ENCODE measurements around the gene TAF11L10. TPM values are rescaled to one million over a fixed set of nuclear protein-coding genes. Genes with fewer than 3 reads are reported as not detected.

Gene TAF11L10
- total RNA-seq, result not detected

DNA sequence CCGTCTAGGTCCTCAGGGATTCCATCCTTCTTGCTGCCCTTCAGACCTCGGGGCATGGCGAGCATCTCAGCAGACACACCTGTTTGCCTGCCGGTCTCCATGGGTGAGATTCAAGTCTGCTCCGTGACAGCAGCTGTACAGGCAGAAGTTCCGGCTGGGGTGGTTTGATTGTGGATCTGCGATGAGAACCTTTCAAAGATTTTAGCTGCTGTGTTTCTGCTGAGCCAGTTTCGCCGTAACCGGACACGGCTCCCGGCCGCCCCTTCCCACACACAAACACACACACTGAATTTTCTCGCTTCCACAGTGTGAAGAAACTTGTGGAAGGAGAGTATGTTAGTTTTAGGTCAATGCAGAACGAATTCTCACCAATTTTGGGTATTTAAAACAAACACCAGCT, at the start of gene TAF11L10:
Gene TAF11L10, minus strand, starts transcription at position 101 of the 400 bp plus-strand sequence.

DNA sequence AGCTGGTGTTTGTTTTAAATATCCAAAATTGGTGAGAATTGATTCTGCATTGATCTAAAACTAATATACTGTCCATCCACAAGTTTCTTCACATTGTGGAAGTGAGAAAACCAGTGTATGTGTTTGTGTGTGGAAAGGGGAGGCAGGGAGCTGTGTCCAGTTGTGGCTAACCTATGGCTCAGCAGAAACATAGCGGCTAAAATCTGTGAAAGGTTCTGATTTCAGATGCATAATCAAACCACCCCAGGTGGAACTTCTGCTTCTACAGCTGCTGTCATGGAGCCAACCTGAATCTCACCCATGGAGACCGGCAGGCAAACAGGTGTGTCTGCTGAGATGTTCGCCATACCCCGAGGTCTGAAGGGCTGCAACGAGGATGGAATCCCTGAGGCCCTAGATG, 36.5 kb upstream of the TAF11L10 start, which contains the start of gene TAF11L14:
Gene TAF11L14, plus strand, starts transcription at position 301 of the 400 bp plus-strand sequence.

DNA sequence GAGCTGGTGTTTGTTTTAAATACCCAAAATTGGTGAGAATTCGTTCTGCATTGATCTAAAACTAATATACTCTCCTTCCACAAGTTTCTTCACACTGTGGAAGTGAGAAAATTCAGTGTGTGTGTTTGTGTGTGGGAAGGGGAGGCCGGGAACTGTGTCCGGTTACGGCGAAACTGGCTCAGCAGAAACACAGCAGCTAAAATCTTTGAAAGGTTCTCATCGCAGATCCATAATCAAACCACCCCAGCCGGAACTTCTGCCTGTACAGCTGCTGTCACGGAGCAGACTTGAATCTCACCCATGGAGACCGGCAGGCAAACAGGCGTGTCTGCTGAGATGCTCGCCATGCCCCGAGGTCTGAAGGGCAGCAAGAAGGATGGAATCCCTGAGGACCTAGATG, 34.2 kb upstream of the TAF11L10 start, which contains the start of gene TAF11L13:
Gene TAF11L13, plus strand, starts transcription at position 301 of the 400 bp plus-strand sequence.

DNA sequence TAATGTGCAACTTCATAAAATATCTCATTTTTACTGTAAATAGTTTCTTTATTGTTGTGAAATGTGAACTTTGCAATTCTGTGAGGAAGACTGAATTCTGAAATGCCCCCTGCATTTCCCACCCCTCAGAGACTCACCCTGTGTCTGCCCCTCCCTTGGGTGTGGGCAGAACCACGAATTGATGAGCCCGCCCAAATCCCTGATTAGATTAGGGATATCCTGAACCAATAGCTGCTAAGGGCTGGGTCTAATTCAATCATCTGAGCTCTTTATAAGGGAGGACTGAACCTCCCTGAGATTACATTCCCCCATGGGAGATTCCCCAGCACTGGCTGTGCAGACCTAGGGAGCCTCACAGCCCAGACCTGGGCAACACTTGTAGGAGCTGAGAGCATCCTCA, 12.5 kb upstream of the TAF11L10 start, which contains the start of gene TAF11L12:
Gene TAF11L12, plus strand, starts transcription at position 301 of the 400 bp plus-strand sequence.

DNA sequence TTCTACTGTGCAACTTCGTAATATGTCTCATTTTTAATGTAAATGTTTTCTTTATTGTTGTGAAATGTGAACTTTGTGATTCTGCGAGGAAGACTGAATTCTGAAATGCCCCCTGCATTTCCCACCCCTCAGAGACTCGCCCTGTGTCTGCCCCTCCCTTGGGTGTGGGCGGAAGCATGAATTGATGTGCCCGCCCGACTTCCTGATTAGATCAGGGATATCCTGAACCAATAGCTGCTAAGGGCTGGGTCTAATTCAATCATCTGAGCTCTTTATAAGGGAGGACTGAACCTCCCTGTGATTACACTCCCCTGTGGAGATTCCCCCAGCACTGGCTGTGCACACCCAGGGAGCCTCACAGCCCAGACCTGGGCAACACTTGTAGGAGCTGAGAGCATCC, 6.3 kb upstream of the TAF11L10 start, which contains the start of gene TAF11L11:
Gene TAF11L11, plus strand, starts transcription at position 304 of the 400 bp plus-strand sequence.

DNA sequence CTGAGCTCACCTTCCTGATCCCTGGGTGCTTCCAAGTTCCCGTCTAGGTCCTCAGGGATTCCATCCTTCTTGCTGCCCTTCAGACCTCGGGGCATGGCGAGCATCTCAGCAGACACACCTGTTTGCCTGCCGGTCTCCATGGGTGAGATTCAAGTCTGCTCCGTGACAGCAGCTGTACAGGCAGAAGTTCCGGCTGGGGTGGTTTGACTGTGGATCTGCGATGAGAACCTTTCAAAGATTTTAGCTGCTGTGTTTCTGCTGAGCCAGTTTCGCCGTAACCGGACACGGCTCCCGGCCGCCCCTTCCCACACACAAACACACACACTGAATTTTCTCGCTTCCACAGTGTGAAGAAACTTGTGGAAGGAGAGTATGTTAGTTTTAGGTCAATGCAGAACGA, 3.4 kb downstream of the TAF11L10 start, which contains the start of gene TAF11L9:
Gene TAF11L9, minus strand, starts transcription at position 140 of the 400 bp plus-strand sequence.

DNA sequence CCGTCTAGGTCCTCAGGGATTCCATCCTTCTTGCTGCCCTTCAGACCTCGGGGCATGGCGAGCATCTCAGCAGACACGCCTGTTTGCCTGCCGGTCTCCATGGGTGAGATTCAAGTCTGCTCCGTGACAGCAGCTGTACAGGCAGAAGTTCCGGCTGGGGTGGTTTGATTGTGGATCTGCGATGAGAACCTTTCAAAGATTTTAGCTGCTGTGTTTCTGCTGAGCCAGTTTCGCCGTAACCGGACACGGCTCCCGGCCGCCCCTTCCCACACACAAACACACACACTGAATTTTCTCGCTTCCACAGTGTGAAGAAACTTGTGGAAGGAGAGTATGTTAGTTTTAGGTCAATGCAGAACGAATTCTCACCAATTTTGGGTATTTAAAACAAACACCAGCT, 6.8 kb downstream of the TAF11L10 start, which contains the start of gene TAF11L8:
Gene TAF11L8, minus strand, starts transcription at position 101 of the 400 bp plus-strand sequence.

DNA sequence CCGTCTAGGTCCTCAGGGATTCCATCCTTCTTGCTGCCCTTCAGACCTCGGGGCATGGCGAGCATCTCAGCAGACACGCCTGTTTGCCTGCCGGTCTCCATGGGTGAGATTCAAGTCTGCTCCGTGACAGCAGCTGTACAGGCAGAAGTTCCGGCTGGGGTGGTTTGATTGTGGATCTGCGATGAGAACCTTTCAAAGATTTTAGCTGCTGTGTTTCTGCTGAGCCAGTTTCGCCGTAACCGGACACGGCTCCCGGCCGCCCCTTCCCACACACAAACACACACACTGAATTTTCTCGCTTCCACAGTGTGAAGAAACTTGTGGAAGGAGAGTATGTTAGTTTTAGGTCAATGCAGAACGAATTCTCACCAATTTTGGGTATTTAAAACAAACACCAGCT, 12.0 kb downstream of the TAF11L10 start, which contains the start of gene TAF11L7:
Gene TAF11L7, minus strand, starts transcription at position 101 of the 400 bp plus-strand sequence.

Small RNAs within 50 kb of the gene (small RNA-seq; reads per million reads assigned to genes)
- gene AC233724.1 (ENCODE audit: low replicate concordance), result not detected
- gene AC233724.3 (ENCODE audit: low replicate concordance), result not detected
- not detected for gene AC233724.4 (ENCODE audit: low replicate concordance)
- not detected for gene AC233724.6 (ENCODE audit: low replicate concordance)
- not detected for gene AC233724.7 (ENCODE audit: low replicate concordance)

Other genes with a start within 250 kb of the TAF11L10 start
- gene TAF11L2, start 99.6 kb downstream of the TAF11L10 start, total RNA-seq, result 0.41 TPM
- not detected for gene TAF11L3, start 79.5 kb downstream of the TAF11L10 start, total RNA-seq
- gene TAF11L4, start 76.0 kb downstream of the TAF11L10 start, total RNA-seq, result not detected
- not detected for gene TAF11L5, start 72.6 kb downstream of the TAF11L10 start, total RNA-seq
- not detected for gene TAF11L6, start 69.2 kb downstream of the TAF11L10 start, total RNA-seq
- not detected for gene TAF11L7, start 12.1 kb downstream of the TAF11L10 start, total RNA-seq
- gene TAF11L8, start 6.9 kb downstream of the TAF11L10 start, total RNA-seq, result not detected
- not detected for gene TAF11L9, start 3.4 kb downstream of the TAF11L10 start, total RNA-seq
- not detected for gene TAF11L11, start 6.4 kb upstream of the TAF11L10 start, total RNA-seq
- gene TAF11L12, start 12.6 kb upstream of the TAF11L10 start, total RNA-seq, result not detected
- not detected for gene TAF11L13, start 34.3 kb upstream of the TAF11L10 start, total RNA-seq
- not detected for gene TAF11L14, start 36.6 kb upstream of the TAF11L10 start, total RNA-seq